Cardiac septum (tissue), 1 donor: ENCODE data around the gene MYO5B. TPM values are rescaled to one million over a fixed set of nuclear protein-coding genes. Genes with fewer than 3 reads are reported as not detected.

Experiments
- DNase-seq: peaks from one replicate; pipeline ENCODE4 v3.0.0-alpha.2; 2020; ENCODE audit warnings: low spot score
- intact Hi-C: fragments of 100-400 bp; cut with DNase I; formaldehyde crosslinking; loops from one replicate; pipeline ENCODE4 v1.14.0; 2022
- total RNA-seq: library from RNA; stranded (reverse); fragmentation: NEBNext Ultra II Directional; extraction: Animal tissue kit (Norgen Biotek cat#: 25700); gene quantifications from one replicate; pipeline ENCODE4 v1.2.1, GENCODE V29; 2021
- donor health status: DM: no; HTN: no; CAD: no.

The MYO5B gene
- total RNA-seq, 1 donor from 2014 or later: 5.2 TPM

GRCh38 chr18:50044402-50044801 lies 150.5 kb downstream of the MYO5B start:
- no peak for DNase-seq
- intact Hi-C loops: no loop called here

DNA sequence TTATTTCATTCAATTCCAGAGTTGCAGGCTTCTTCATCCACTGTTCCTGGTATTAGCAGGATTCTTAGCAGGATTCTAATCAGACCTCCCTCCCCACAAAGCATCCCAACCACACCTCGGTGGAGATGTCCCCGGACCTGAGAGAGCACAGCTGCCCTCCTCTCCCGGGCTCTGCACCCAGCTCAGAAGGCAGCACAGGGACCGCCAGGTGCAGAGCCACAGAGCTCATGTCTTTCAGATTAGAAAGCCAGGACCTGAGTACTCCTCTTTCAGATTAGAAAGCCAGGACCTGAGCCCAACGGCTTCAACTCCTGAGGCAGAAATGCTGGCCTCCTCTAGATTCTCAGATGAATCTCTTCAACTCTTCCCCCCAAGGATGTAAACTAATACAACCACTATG lies 152.3 kb downstream of the MYO5B start:
- no peak for DNase-seq
- intact Hi-C loops: no loop called here

- intact Hi-C loops: no loop called here
- no peak for DNase-seq
Measured at GRCh38 chr18:50039746-50040145, 155.2 kb downstream of the MYO5B start.

- intact Hi-C loops: no loop called here
- DNase-seq: no peak
Measured at GRCh38 chr18:50038448-50038847, 156.5 kb downstream of the MYO5B start.

- intact Hi-C loops: no loop called here
- DNase-seq: no peak
Measured at GRCh38 chr18:50034029-50034428, 160.9 kb downstream of the MYO5B start.

GRCh38 chr18:50033004-50033403 lies 161.9 kb downstream of the MYO5B start:
- intact Hi-C loops: no loop called here

GRCh38 chr18:50030146-50030545 lies 164.8 kb downstream of the MYO5B start:
- DNase-seq: no peak
- intact Hi-C loops: no loop called here

More at GRCh38 chr18:50033004-50033403, 161.9 kb downstream of the MYO5B start:
- DNase-seq: no peak

- DNase-seq: no peak
- intact Hi-C loops: no loop called here
Measured at GRCh38 chr18:50027996-50028395, 167.0 kb downstream of the MYO5B start.

DNA sequence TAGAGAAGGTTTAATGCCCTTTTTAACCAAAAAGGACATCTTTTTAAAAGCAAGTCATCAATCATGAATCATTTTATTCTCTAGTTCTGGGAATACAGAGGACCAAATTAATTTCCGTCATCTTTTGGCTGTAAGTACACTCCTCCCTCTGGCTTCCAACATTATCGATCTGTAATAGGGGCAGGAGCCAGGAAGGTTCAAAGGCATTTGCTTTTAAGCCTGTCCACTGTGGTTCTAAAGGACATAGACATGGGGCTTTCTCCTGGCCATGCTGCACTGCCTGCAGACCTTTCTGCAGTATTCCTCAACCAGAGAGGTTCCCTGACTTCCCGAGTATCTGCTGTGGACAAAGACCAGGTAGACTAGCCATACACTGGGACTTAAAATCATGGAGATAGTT lies 170.5 kb downstream of the MYO5B start:
- DNase-seq: no peak
- intact Hi-C loops: no loop called here

- intact Hi-C loops: no loop called here
- no peak for DNase-seq
Measured at GRCh38 chr18:50022985-50023384, 172.0 kb downstream of the MYO5B start.

GRCh38 chr18:50014606-50015005 lies 180.3 kb downstream of the MYO5B start:
- intact Hi-C loops: loop anchor here (10.0 kb wide), 1 partner anchor 340 kb away; no protein-coding TSS in a partner anchor
- no peak for DNase-seq

DNA sequence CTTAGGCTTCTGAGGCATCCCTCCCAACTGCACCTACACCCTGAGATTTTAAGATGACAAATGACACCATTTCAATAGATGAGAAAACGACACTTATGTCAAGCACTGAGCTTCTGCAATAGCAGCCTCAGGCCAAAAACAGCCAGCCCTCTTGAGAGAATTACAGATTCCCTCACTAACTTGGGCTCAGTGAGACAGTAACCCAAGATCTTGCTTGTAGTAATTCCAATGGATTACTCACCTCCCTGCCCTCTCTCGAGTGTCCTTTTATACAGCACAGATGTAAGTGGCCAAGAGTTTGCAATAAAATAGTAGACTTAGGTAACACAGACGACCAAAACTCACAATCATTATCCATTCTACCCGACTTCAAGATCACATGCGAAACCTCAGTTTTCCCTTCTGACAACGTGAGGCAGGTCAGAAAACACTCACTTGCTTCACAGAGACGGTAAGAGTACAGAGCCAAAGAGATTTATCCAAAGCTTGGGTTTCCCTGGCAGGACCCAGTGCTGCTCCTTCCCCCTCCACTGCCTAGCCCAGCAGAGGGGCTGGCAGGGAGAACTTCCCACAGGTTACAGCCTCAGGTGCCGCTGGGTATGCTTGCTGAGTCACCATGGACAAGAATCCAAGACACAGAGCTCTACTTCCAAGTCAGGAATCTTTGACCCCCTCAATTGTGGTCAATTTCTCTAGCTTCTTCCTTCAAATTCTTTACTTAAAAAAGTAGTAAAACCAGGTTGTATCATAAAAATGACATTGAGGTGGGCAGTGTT lies 181.4 kb downstream of the MYO5B start:
- intact Hi-C loops: loop anchor here (10.0 kb wide), 1 partner anchor 341 kb away; no protein-coding TSS in a partner anchor
- no peak for DNase-seq

DNA sequence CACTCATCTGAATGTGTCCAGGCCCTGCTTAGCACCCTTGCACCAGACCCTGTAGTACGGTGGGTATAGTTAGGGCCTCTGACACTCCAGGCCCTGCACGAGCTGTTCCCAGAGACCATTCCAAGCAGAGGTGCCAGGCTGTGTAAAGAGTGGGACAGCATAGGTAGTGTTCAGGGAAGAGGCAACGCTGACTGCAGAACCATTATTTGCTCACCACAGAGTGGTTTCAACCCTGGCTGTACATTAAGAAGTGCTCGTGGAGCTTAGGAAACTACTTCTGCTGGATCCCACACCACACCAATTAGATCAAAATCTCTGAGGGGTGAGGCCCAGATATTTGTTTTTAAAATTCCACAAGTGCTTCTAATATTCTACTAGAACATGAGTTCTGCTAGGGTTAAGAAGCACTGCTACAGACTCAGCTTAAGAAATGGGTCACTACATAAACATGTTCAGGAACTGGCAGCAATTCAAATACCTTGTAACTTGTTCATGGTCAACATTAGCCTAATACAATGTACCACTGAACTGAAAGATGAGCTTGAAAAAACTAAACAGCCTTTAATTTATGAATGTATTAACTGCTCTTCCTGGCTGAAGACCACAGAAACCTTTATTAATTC lies 183.0 kb downstream of the MYO5B start:
- DNase-seq: no peak
- intact Hi-C loops: loop anchor here (10.0 kb wide), 1 partner anchor 343 kb away; no protein-coding TSS in a partner anchor

GRCh38 chr18:50009773-50010335 lies 185.1 kb downstream of the MYO5B start:
- DNase-seq: no peak
- intact Hi-C loops: loop anchor here (10.0 kb wide), 1 partner anchor 345 kb away; no protein-coding TSS in a partner anchor

DNA sequence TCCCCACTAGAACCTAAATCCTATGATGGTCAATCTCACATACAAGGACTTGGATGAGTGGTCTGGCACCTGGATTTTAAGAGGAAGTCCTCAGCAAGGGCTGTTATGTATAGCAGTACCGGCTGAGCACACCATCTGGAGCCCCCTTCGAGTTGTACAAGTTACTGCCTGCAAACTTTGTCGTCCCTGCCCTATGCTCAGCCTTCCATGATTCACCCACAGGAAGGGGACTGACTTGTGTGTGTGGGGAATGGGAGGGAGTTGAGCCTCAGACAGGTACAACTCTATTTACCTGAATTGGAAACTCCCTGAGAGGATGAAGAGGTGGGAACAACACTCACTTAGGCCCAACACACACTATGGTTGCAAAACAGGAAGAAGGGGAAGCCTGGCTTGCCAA lies 186.6 kb downstream of the MYO5B start:
- no peak for DNase-seq
- intact Hi-C loops: no loop called here

- no peak for DNase-seq
- intact Hi-C loops: no loop called here
Measured at GRCh38 chr18:50006470-50007046, 188.4 kb downstream of the MYO5B start.

DNA sequence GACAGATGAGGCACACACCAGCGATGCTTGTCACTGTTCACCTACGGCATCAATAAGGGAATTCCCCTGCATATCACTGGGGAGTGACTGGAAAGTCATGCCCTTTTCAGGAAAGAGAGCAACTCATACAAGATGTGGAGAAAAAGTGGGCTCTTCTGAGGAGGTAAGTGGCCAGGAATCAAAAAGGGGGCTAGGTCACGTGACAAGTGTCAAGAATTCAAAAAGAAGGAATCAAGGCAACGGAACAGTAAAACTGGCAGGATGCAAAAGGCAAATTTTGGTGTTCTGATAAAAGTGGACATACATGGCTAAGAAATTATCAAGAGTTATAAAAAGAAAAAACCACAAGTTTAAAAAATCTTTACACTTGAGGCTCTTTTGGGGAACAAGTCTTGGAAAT lies 190.9 kb downstream of the MYO5B start:
- intact Hi-C loops: no loop called here
- no peak for DNase-seq

DNA sequence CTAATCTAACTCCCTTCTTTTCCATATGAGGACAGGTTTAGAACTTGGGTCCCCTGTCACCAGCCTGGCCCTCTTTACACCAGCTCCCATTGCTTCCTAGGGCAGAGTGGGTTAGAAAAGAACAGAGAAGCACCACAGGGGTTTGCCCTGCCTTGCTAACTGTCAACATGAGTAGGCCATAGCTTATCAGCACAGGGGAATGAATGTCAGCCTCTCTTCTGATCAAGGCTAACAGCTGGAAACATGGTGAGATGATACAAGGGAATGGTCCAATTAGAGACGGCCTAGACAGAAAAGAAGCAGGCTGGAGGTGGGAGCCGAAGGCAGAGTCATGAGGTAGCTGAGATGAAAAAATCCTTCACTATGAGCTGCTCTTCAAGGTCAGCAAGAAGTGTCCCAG lies 192.2 kb downstream of the MYO5B start:
- no peak for DNase-seq
- intact Hi-C loops: no loop called here

DNA sequence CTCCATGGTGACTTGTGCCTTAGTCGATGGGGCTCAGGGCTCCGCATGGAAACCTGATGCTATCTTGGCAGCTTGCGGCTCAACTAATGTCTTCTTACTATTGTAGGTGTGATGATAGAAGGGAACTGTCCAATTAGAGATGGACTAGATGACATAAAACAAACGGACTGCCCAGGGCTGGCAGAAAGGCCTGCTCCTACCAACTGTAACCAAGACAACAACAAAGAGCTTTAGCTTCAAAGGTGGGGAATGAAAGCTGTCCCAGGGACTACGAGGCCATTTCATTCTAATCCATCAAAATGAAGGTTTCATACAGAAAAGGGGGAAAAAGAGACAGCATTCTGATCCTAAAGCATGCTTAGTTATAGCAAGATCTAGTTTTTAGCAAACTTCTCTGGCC lies 194.7 kb downstream of the MYO5B start:
- intact Hi-C loops: no loop called here
- no peak for DNase-seq

- intact Hi-C loops: no loop called here
- no peak for DNase-seq
Measured at GRCh38 chr18:49999128-49999527, 195.8 kb downstream of the MYO5B start.
